Adrenal gland (tissue), 12 donors: ENCODE measurements around the gene FAM240A. TPM values are rescaled to one million over a fixed set of nuclear protein-coding genes. Genes with fewer than 3 reads are reported as not detected.

Experiments
- DNase-seq, 7 donors: peaks; one replicate each; pipeline ENCODE4 v3.0.0-alpha.2; 2019 to 2020
- H3K27ac ChIP-seq, 5 donors: fragments of 200-600 bp; sonication (generic) in 4 of 5; 1 replicate in 3 of 5; 2 replicates in 2 of 5; pipeline versions ENCODE4 v1.5.1 to v1.8.0; 2016 to 2020; ENCODE audit warnings: mild to moderate bottlenecking in 1 of 5
- H3K27me3 ChIP-seq: fragments of 200-600 bp; 2 replicates; pipeline ENCODE4 v1.8.0; 2021
- H3K36me3 ChIP-seq, 2 donors: fragments of 200-600 bp; replicated peaks in 1 of 2; 1 replicate in 1 of 2; 2 replicates in 1 of 2; pipeline versions ENCODE4 v1.5.1 to v1.8.0; 2018 to 2022
- H3K4me1 ChIP-seq, 2 donors: fragments of 200-600 bp; replicated peaks in 1 of 2; 1 replicate in 1 of 2; 2 replicates in 1 of 2; pipeline versions ENCODE4 v1.5.1 to v1.8.0; 2018 to 2021
- H3K4me3 ChIP-seq, 4 donors: fragments of 200-600 bp; sonication (generic) in 3 of 4; one replicate each; pipeline ENCODE4 v1.5.1; 2016 to 2018
- H3K9me3 ChIP-seq, 3 donors: fragments of 200-600 bp; sonication (generic) in 1 of 3; replicated peaks in 1 of 3; 1 replicate in 2 of 3; 2 replicates in 1 of 3; pipeline versions ENCODE4 v1.5.1 to v1.8.0; 2016 to 2021
- CTCF ChIP-seq, 6 experiments: fragments of 450-650 bp in 4 of 6; fragments of 200-600 bp in 2 of 6; sonication (generic) in 1 of 6; IDR thresholded peaks; 1 replicate in 5 of 6; 2 replicates in 1 of 6; pipeline versions ENCODE4 v1.5.1 to v1.8.0; 2016 to 2021; ENCODE audit warnings: antibody characterized with exemption in 6 of 6, mild to moderate bottlenecking in 2 of 6, moderate library complexity in 1 of 6
- POLR2A ChIP-seq, 2 donors: fragments of 450-650 bp; IDR thresholded peaks; one replicate each; pipeline ENCODE4 v1.6.1; 2017; ENCODE audit warnings: antibody characterized with exemption in 2 of 2, mild to moderate bottlenecking in 2 of 2, moderate library complexity in 1 of 2
- WGBS, 4 donors: extraction: QIAGEN DNeasy Blood & Tissue Kit in 2 of 4; methylation state at CpG; one replicate each; pipeline versions ENCODE4 v1.1.5 to v1.1.7; 2013 to 2017; 5-methylcytosine and 5-hydroxymethylcytosine counted together
- intact Hi-C, 2 donors: fragments of 100-400 bp; cut with DNase I; formaldehyde crosslinking; loops; one replicate each; pipeline versions ENCODE4 v1.14.1 to v1.15.0; 2022 to 2023
- polyA plus RNA-seq, 3 donors: library from polyadenylated mRNA; stranded (reverse); fragments of 200-250 nt in 2 of 3; fragments of 350-450 nt in 1 of 3; fragmentation: Illumina TruSeq in 1 of 3; extraction: RNeasy Lipid Tissue Mini Kit (QIAGEN cat#74804) in 1 of 3; gene quantifications; one replicate each; pipeline ENCODE4 v1.2.3, GENCODE V29; 2013 to 2014
- total RNA-seq, 9 donors: library from RNA; depleted of rRNA in 4 of 9; stranded (reverse); fragments of >200 nt in 4 of 9; fragments of 120-200 nt in 1 of 9; fragmentation: NEBNext Ultra II Directional in 1 of 9; extraction: Animal tissue kit (Norgen Biotek cat#: 25700) in 1 of 9; gene quantifications; one replicate each; pipeline versions ENCODE4 v1.1.0 to v1.2.4, GENCODE V29; 2013 to 2023
- donor health status: healthy with polysubstance abuse.
- donor health status: Bipolar disorder and iron deficiency.
- donor health status: DM: yes; HTN: yes; CAD: no.
- donor health status: DM: no; HTN: no; CAD: no.
- donor health status: DM: no; HTN: no; CAD: no.
- donor health status: DM: yes; HTN: yes; CAD: no.

FAM240A gene
- total and polyA plus RNA-seq, 12 donors: 0.25 TPM; not detected in 11

- H3K36me3 ChIP-seq: no peaks in the 10 kb centered on the region
- no peaks in the 10 kb centered on the region for H3K9me3 ChIP-seq
- H3K4me3 ChIP-seq: no peak overlapping the region
- intact Hi-C loops: loop anchor here (2.0 to 5.0 kb wide), 2 partner anchors 141 to 143 kb away; no protein-coding TSS in a partner anchor
- peak overlapping the region in 2 of 5 donors; percentile 27 to 30 for H3K27ac ChIP-seq
- H3K4me1 ChIP-seq: peaks cover 0 to 8% of the 10 kb centered on the region in 2 donors
- peaks cover 2% of the 10 kb centered on the region for H3K27me3 ChIP-seq
- TF ChIP-seq POLR2A (IDR thresholded peaks at IDR 0.05) (no peak), CTCF (IDR thresholded peaks at IDR 0.05) (peak; percentile 91 to 99 (median 96))
- peak; percentile 73 to 86 (median 80) for DNase-seq
- WGBS, 4 donors: 13 to 25% (median 16%) methylated on average over 15 to 36 of the region's 36 CpGs
Measured at GRCh38 chr3:46629551-46630517, 17.5 kb downstream of the FAM240A start.

- intact Hi-C loops: loop anchor here in 1 of 2 donors (5.0 kb wide), 1 partner anchor 145 kb away; no protein-coding TSS in a partner anchor
- Histone ChIP-seq H3K27ac (no peak overlapping the region), H3K27me3 (no peaks in the 10 kb centered on the region), H3K36me3 (no peaks in the 10 kb centered on the region), H3K4me1 (peaks cover 0 to 8% of the 10 kb centered on the region in 2 donors), H3K4me3 (no peak overlapping the region), H3K9me3 (no peaks in the 10 kb centered on the region)
- 57 to 72% (median 64%) methylated on average over 1 of the region's 1 CpG for WGBS, 4 donors
- DNase-seq: peak in 5 of 7 donors; percentile 27 to 58 (median 31)
- TF ChIP-seq CTCF (IDR thresholded peaks at IDR 0.05) (peak in 1 of 6 experiments; percentile 18), POLR2A (IDR thresholded peaks at IDR 0.05) (no peak)
Measured at GRCh38 chr3:46632792-46633191, 20.5 kb downstream of the FAM240A start.

GRCh38 chr3:46634856-46635255 is 22.5 kb downstream of the FAM240A start:
- Histone ChIP-seq H3K4me1 (peaks cover 0 to 5% of the 10 kb centered on the region in 2 donors), H3K36me3 (no peaks in the 10 kb centered on the region), H3K9me3 (no peaks in the 10 kb centered on the region), H3K27ac (no peak overlapping the region), H3K27me3 (no peaks in the 10 kb centered on the region), H3K4me3 (no peak overlapping the region)
- TF ChIP-seq POLR2A (IDR thresholded peaks at IDR 0.05) (no peak), CTCF (IDR thresholded peaks at IDR 0.05) (no peak)
- DNase-seq: no peak
- WGBS, 4 donors: 53 to 75% (median 60%) methylated on average over 2 to 3 of the region's 3 CpGs
- intact Hi-C loops: loop anchor here in 1 of 2 donors (5.0 kb wide), 1 partner anchor 148 kb away; no protein-coding TSS in a partner anchor

GRCh38 chr3:46639221-46639620 is 26.9 kb downstream of the FAM240A start:
- no peak for DNase-seq
- no peaks in the 10 kb centered on the region for H3K36me3 ChIP-seq
- H3K9me3 ChIP-seq: no peaks in the 10 kb centered on the region
- TF ChIP-seq POLR2A (IDR thresholded peaks at IDR 0.05) (no peak), CTCF (IDR thresholded peaks at IDR 0.05) (no peak)
- intact Hi-C loops: no loop called here
- H3K4me1 ChIP-seq: no peaks in the 10 kb centered on the region
- H3K4me3 ChIP-seq: no peak overlapping the region
- H3K27ac ChIP-seq: no peak overlapping the region
- H3K27me3 ChIP-seq: no peaks in the 10 kb centered on the region
